SK-N-SH (cell line): Measurements from ENCODE around the gene BEST2. TPM values are rescaled to one million over a fixed set of nuclear protein-coding genes. Genes with fewer than 3 reads are reported as not detected.

Source experiments
- CTCF ChIA-PET: fragments of 300-600, 350-600 bp; formaldehyde crosslinking; extraction: SDS; loops from one replicate; lab custom pipeline; 2021; lab: Yijun Ruan, JAX
- POLR2A ChIA-PET: fragments of 350-600 bp; sonication (Branson Sonifier 250); formaldehyde crosslinking; extraction: SDS; loops from one replicate; lab custom pipeline; 2020; ENCODE audit warnings: antibody characterized with exemption, inconsistent platforms; lab: Yijun Ruan, JAX
- DNase-seq: peaks from one replicate; pipeline ENCODE4 v3.0.0; 2012
- H2AFZ ChIP-seq: fragments of 200-600 bp; sonication (generic); 2 replicates; pipeline ENCODE4 v1.8.1; 2016; ENCODE audit warnings: antibody characterized with exemption, mild to moderate bottlenecking, low read depth
- H3F3A ChIP-seq: fragments of 200-600 bp; sonication (generic); replicated peaks from 2 replicates; pipeline ENCODE3; 2016; ENCODE audit warnings: antibody characterized with exemption, mild to moderate bottlenecking; ENCODE audit not compliant: insufficient read depth
- H3K27ac ChIP-seq, 2 experiments: fragments of 200-500 bp in 1 of 2; fragments of 200-600 bp in 1 of 2; sonication (Bioruptor generic) in 1 of 2; sonication (generic), shearing (Covaris generic) in 1 of 2; 2 replicates each; pipeline versions ENCODE4 v1.5.1 to v1.6.1; 2014 to 2016; ENCODE audit warnings: low read depth in 2 of 2, inconsistent platforms in 1 of 2, low read length in 1 of 2, mild to moderate bottlenecking in 1 of 2, mixed read lengths in 1 of 2
- H3K27me3 ChIP-seq: fragments of 200-600 bp; sonication (generic), shearing (Covaris generic); 2 replicates; pipeline ENCODE4 v1.6.1; 2016; ENCODE audit warnings: mixed run types; ENCODE audit not compliant: insufficient read depth
- H3K36me3 ChIP-seq, 2 experiments: fragments of 200-500 bp in 1 of 2; fragments of 200-600 bp in 1 of 2; sonication (Bioruptor generic) in 1 of 2; sonication (generic) in 1 of 2; replicated peaks in 1 of 2; 2 replicates each; pipeline versions ENCODE3 to v1.5.1; 2014 to 2016; ENCODE audit warnings: low read length in 1 of 2, mild to moderate bottlenecking in 1 of 2; ENCODE audit not compliant: insufficient read depth in 2 of 2, control insufficient read depth in 1 of 2
- H3K4me1 ChIP-seq, 2 experiments: fragments of 200-500 bp in 1 of 2; fragments of 200-600 bp in 1 of 2; sonication (Bioruptor generic) in 1 of 2; sonication (generic), shearing (Covaris generic) in 1 of 2; 2 replicates each; pipeline versions ENCODE4 v1.5.1 to v1.6.1; 2014 to 2016; ENCODE audit warnings: low read depth in 1 of 2, low read length in 1 of 2, mixed run types in 1 of 2; ENCODE audit not compliant: insufficient read depth in 2 of 2, control insufficient read depth in 1 of 2
- H3K4me2 ChIP-seq: fragments of 200-600 bp; sonication (generic), shearing (Covaris generic); 2 replicates; pipeline ENCODE4 v1.6.1; 2017; ENCODE audit warnings: mixed run types
- H3K4me3 ChIP-seq, 2 experiments: fragments of 200-500 bp in 1 of 2; fragments of 200-600 bp in 1 of 2; sonication (Bioruptor generic) in 1 of 2; sonication (generic), shearing (Covaris generic) in 1 of 2; 2 replicates each; pipeline versions ENCODE4 v1.5.1 to v1.8.1; 2014 to 2016; ENCODE audit warnings: low read depth in 2 of 2, inconsistent platforms in 1 of 2, low read length in 1 of 2, mild to moderate bottlenecking in 1 of 2, mixed read lengths in 1 of 2, moderate library complexity in 1 of 2
- H3K79me2 ChIP-seq: fragments of 200-600 bp; sonication (generic); 2 replicates; pipeline ENCODE4 v1.8.1; 2017; ENCODE audit warnings: mild to moderate bottlenecking; ENCODE audit not compliant: insufficient read depth
- H3K9ac ChIP-seq: fragments of 200-600 bp; sonication (generic); 2 replicates; pipeline ENCODE4 v1.6.1; 2017; ENCODE audit warnings: mixed run types
- H3K9me2 ChIP-seq: fragments of 200-600 bp; sonication (generic); 2 replicates; pipeline ENCODE4 v1.6.1; 2017; ENCODE audit warnings: mixed run types
- H3K9me3 ChIP-seq: fragments of 200-600 bp; sonication (generic); 2 replicates; pipeline ENCODE4 v1.6.1; 2017; ENCODE audit warnings: mixed run types, mild to moderate bottlenecking, moderate library complexity
- H4K20me1 ChIP-seq: fragments of 200-600 bp; sonication (generic); 2 replicates; pipeline ENCODE4 v1.6.1; 2017; ENCODE audit warnings: mild to moderate bottlenecking, mixed run types; ENCODE audit not compliant: insufficient read depth
- CHD2 ChIP-seq: fragments of 150-350 bp; IDR thresholded peaks from 2 replicates; pipeline ENCODE4 v1.6.1; 2018; ENCODE audit warnings: low read length; ENCODE audit not compliant: partially characterized antibody
- CTCF ChIP-seq: fragments of 200-600 bp; sonication (generic); IDR thresholded peaks from 2 replicates; pipeline ENCODE4 v1.6.1; 2017; ENCODE audit warnings: antibody characterized with exemption, mild to moderate bottlenecking, moderate library complexity
- ELF1 ChIP-seq: IDR thresholded peaks from 2 replicates; pipeline ENCODE4 v1.4.0; 2012
- FOSL2 ChIP-seq: IDR thresholded peaks from 2 replicates; pipeline ENCODE4 v1.4.0; 2012; ENCODE audit warnings: low read depth, mild to moderate bottlenecking, moderate library complexity, borderline replicate concordance
- FOXJ3 ChIP-seq: sonication (generic); formaldehyde crosslinking; IDR thresholded peaks from 2 replicates; pipeline ENCODE4 v1.5.1; 2020; ENCODE audit warnings: mild to moderate bottlenecking, missing genetic modification reagents
- FOXM1 ChIP-seq: IDR thresholded peaks from 2 replicates; pipeline ENCODE4 v1.4.0; 2012; ENCODE audit warnings: low read depth, mild to moderate bottlenecking
- GABPA ChIP-seq: IDR thresholded peaks from 2 replicates; pipeline ENCODE4 v1.4.0; 2012; ENCODE audit warnings: low read depth, mild to moderate bottlenecking
- IRF3 ChIP-seq: fragments of 150-350 bp; IDR thresholded peaks from 2 replicates; pipeline ENCODE4 v1.6.1; 2016; ENCODE audit warnings: mild to moderate bottlenecking, low read depth, low read length
- MAX ChIP-seq: IDR thresholded peaks from 2 replicates; pipeline ENCODE4 v1.4.0; 2012; ENCODE audit warnings: low read depth
- MXI1 ChIP-seq: IDR thresholded peaks from 2 replicates; pipeline ENCODE4 v1.6.1; 2012; ENCODE audit warnings: mild to moderate bottlenecking, low read depth, low read length, improper control_type of control experiment
- NRF1 ChIP-seq: IDR thresholded peaks from 2 replicates; pipeline ENCODE4 v1.6.1; 2012; ENCODE audit warnings: low read depth, mild to moderate bottlenecking, low read length
- POLR2AphosphoS5 ChIP-seq: IDR thresholded peaks from 2 replicates; pipeline ENCODE4 v1.6.1; 2012; ENCODE audit warnings: low read depth, low read length
- RAD21 ChIP-seq: IDR thresholded peaks from 2 replicates; pipeline ENCODE4 v1.6.1; 2012; ENCODE audit warnings: mild to moderate bottlenecking, low read length
- RCOR1 ChIP-seq: fragments of 150-350 bp; IDR thresholded peaks from 2 replicates; pipeline ENCODE4 v1.6.1; 2017; ENCODE audit warnings: antibody characterized with exemption, low read length
- REST ChIP-seq: IDR thresholded peaks from 2 replicates; pipeline ENCODE4 v1.6.1; 2012; ENCODE audit warnings: mild to moderate bottlenecking, low read depth, low read length, moderate library complexity
- SIN3A ChIP-seq: IDR thresholded peaks from 2 replicates; pipeline ENCODE4 v1.6.1; 2012; ENCODE audit warnings: low read depth, mild to moderate bottlenecking, low read length, moderate library complexity, borderline replicate concordance
- TAF1 ChIP-seq: IDR thresholded peaks from 2 replicates; pipeline ENCODE4 v1.6.1; 2012; ENCODE audit warnings: low read depth, mild to moderate bottlenecking, low read length, moderate library complexity, borderline replicate concordance
- TEAD4 ChIP-seq: IDR thresholded peaks from 2 replicates; pipeline ENCODE4 v1.4.0; 2012; ENCODE audit warnings: mild to moderate bottlenecking, borderline replicate concordance; ENCODE audit not compliant: insufficient read depth
- USF2 ChIP-seq: fragments of 150-350 bp; IDR thresholded peaks from 2 replicates; pipeline ENCODE4 v1.6.1; 2017; ENCODE audit warnings: antibody characterized with exemption, low read length, low read depth, borderline replicate concordance
- YY1 ChIP-seq: IDR thresholded peaks from 2 replicates; pipeline ENCODE4 v1.4.0; 2012; ENCODE audit warnings: low read depth, mild to moderate bottlenecking
- ZBTB33 ChIP-seq: IDR thresholded peaks from 2 replicates; pipeline ENCODE4 v1.4.0; 2012; ENCODE audit warnings: low read depth, borderline replicate concordance
- WGBS: methylation state at CpG from one replicate; pipeline ENCODE4 v1.1.6; 2017; ENCODE audit warnings: low lambda C conversion rate; 5-methylcytosine and 5-hydroxymethylcytosine counted together
- polyA plus RNA-seq, 3 experiments: library from polyadenylated mRNA; depleted of rRNA; stranded (reverse); fragments of >200 nt; gene quantifications; 2 replicates each; pipeline ENCODE4 v1.2.3, GENCODE V29; 2012

BEST2 gene
- polyA plus RNA-seq, 1 of the 3 experiments (the other 2 are of a cell fraction) = not detected

GRCh38 chr19:12722566-12723380 is 28.8 kb upstream of the BEST2 start:
- POLR2A ChIA-PET = interaction anchor here (0.6 to 1.7 kb wide), 13 partner anchors 9 to 223 kb away, joined by 3 to 6 read pairs (median 3); partner anchors contain the start of genes FBXW9, GET3, JUNB and RAD23A
- H3K4me3 ChIP-seq = peak overlapping the region; percentile 63 to 85
- peaks cover 57% of the 10 kb centered on the region for H3K79me2 ChIP-seq
- H3K4me2 ChIP-seq = peak overlapping the region; percentile 99
- no peaks in the 10 kb centered on the region for H3K9me3 ChIP-seq
- peak overlapping the region; percentile 89 for H3K27ac ChIP-seq
- no peaks in the 10 kb centered on the region for H4K20me1 ChIP-seq
- CTCF ChIA-PET = interaction anchor here (0.7 to 3.8 kb wide), 10 partner anchors 10 to 125 kb away, joined by 3 to 25 read pairs (median 4); partner anchors contain the start of genes GET3 and TRIR
- H3K9me2 ChIP-seq = no peaks in the 10 kb centered on the region
- DNase-seq = peak; percentile 96
- H3K4me1 ChIP-seq = peaks cover 7 to 8% of the 10 kb centered on the region in 2 experiments; a peak in 3 of 4 replicates
- H3K36me3 ChIP-seq = peaks cover 10 to 16% of the 10 kb centered on the region in 2 experiments
- H3K27me3 ChIP-seq = no peaks in the 10 kb centered on the region
- peak overlapping the region; percentile 75 for H2AFZ ChIP-seq
- H3F3A ChIP-seq = peaks cover 17% of the 10 kb centered on the region
- H3K9ac ChIP-seq = peak overlapping the region; percentile 95
- 1% methylated on average over 29 of the region's 32 CpGs for WGBS
- peak; percentile 80 for TF ChIP-seq TAF1
- TF ChIP-seq SIN3A = peak; percentile 89
- peak; percentile 17 for TF ChIP-seq REST
- TF ChIP-seq ELF1 = peak; percentile 69; the same call in 1 of the 2 replicates
- peak; percentile 78 for TF ChIP-seq GABPA
- peak; percentile 53; the same call in 1 of the 2 replicates for TF ChIP-seq ZBTB33
- TF ChIP-seq YY1 = no peak
- TF ChIP-seq RCOR1 = 0 out of 2 replicates have a peak, but pooled peaks have one; percentile 33
- no peak for TF ChIP-seq FOSL2
- TF ChIP-seq CTCF = no peak
- no peak for TF ChIP-seq RAD21
- TF ChIP-seq CHD2 = peak; percentile 27
- TF ChIP-seq USF2 = peak; percentile 96
- peak; percentile 42; the same call in 1 of the 2 replicates for TF ChIP-seq FOXM1
- TF ChIP-seq MXI1 = peak; percentile 90
- 0 out of 2 replicates have a peak, but pooled peaks have one; percentile 16 for TF ChIP-seq NRF1
- TF ChIP-seq FOXJ3 (CRISPR knock-in tag) = no peak
- TF ChIP-seq POLR2AphosphoS5 = peak; percentile 76
- no peak for TF ChIP-seq TEAD4
- peak; percentile 92 for TF ChIP-seq MAX
- no peak; the same call in 1 of the 2 replicates for TF ChIP-seq IRF3
